ENCODE results near the gene PRKG1.

The PRKG1 gene

GRCh38 chr10:51972733-51973346 is 898.6 kb downstream of the PRKG1 start:
- no peak for DNase-seq

DNA sequence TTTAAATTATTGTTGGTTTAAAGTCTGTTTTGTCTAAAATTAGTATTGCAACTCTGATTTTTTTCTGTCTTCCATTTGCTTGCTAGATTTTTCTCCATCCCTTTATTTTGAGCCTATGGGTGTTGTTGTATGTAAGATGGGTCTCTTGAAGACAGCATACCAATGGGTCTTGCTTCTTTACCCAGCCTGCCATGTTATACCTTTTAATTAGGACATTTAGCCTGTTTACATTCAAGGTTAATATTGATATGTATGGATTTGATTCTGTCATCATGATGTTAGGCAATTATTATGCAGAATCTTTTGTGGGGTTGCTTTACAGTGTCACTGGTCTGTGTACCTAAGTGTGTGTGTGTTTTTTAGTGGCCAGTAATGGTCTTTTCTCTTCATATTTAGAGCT is 906.5 kb downstream of the PRKG1 start:
- no peak for DNase-seq

DNA sequence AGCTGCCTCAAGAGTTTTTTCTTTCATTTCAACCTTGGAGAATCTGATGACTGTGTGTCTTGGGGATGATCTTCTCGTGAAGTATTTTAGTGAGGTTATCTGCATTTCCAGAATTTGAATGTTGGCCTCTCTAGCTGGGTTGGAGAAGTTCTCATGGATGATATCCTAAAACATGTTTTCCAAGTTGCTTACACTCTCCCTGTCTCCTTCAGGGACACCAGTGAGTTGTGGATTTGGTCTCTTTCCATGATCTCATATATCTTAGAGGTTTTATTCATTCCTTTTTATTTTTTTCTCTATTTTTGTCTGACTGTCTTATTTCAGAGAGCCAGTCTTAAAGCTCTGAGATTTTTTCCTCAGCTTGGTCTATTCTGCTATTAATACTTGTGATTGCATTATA is 907.4 kb downstream of the PRKG1 start:
- no peak for DNase-seq

DNA sequence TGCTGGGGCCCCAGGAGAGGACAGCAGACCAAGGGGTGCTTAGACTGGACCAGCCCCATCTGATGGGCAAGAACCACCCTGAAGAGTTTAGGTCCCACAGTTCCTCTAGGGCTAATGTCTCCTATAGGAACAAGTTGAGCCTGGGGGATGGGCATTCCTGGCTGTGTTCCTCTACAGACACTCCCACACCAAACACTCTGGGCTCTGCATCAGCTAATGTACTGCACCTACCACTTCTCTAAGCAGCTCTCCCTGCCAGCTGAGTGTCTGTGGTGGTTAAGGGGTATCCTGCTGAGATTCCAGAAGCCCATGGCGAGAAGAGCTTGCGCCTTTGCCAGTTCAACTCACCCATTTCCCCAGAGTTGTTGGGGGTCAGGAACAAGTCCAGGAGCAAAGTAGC is 909.2 kb downstream of the PRKG1 start:
- DNase-seq = no peak

GRCh38 chr10:51985336-51985735 is 911.0 kb downstream of the PRKG1 start:
- no peak for DNase-seq

- no peak for DNase-seq
These were observed 912.2 kb downstream of the PRKG1 start for GRCh38 chr10:51986516-51986915.

DNA sequence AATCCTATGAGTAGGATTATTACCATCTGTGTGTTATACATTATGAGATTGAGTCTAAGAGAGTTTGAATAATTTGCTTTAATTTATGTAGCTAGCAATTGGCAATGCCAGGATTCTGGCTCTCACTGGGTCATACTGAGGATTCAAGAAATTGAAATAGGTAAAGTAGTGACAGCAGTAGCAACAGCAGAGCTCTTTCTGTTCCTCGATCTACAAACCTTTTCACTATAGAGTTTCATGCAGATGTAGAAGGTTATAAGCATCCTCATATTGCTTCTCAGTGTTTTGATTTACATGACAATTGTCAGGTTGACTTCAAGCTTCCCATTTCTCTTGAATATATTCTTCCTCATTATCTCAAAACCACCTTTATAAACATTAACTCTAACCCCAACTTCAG is 919.2 kb downstream of the PRKG1 start:
- DNase-seq = no peak

DNA sequence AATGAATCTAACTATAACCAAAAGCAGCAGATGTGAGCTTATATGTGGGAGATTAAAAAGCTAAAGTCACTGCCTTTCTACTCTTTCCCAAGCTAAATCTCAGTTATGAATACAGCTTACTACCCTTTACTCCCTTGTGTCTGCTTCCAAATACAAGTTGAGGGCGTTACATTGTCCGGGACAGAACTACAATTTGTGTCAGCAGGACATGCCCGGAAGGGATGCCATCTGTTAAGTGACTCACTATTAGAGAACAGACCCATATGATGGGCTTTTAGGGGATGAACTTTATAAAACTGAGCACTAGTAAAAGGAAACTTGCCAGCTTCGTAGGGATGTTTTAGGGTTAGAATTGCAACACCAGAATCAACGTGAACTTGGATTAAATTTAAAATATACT is 924.8 kb downstream of the PRKG1 start:
- no peak for DNase-seq

GRCh38 chr10:52004342-52004949 is 930.2 kb downstream of the PRKG1 start:
- peak in 1 of 56 donors; percentile 1 for DNase-seq

GRCh38 chr10:52007091-52007490 is 932.8 kb downstream of the PRKG1 start:
- DNase-seq = no peak

DNA sequence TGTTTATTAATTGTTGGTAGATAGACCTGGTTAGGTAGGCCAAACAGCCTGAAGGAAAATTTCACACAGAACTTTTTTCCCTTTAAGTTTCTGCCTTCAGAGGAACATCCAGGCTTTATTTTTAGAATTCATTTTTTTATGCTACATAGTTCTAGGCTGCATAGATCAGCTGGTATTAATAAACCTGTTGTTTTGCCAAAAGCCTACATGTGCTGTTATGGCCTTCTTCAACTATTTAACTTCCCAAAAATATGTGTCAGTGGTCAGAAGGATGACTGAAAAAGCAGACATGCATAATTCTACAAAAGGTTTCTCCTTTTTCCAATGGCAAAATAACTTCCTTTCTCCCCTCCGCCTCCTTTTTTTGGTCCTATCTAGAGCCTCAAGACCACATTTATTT is 936.8 kb downstream of the PRKG1 start:
- no peak for DNase-seq

GRCh38 chr10:52019077-52019555 is 944.8 kb downstream of the PRKG1 start:
- DNase-seq = no peak

- DNase-seq = no peak
These were observed 945.4 kb downstream of the PRKG1 start for GRCh38 chr10:52019656-52020055.

- DNase-seq = no peak
These were observed 945.9 kb downstream of the PRKG1 start for GRCh38 chr10:52020173-52020572.

GRCh38 chr10:52020702-52021101 is 946.4 kb downstream of the PRKG1 start:
- no peak for DNase-seq

DNA sequence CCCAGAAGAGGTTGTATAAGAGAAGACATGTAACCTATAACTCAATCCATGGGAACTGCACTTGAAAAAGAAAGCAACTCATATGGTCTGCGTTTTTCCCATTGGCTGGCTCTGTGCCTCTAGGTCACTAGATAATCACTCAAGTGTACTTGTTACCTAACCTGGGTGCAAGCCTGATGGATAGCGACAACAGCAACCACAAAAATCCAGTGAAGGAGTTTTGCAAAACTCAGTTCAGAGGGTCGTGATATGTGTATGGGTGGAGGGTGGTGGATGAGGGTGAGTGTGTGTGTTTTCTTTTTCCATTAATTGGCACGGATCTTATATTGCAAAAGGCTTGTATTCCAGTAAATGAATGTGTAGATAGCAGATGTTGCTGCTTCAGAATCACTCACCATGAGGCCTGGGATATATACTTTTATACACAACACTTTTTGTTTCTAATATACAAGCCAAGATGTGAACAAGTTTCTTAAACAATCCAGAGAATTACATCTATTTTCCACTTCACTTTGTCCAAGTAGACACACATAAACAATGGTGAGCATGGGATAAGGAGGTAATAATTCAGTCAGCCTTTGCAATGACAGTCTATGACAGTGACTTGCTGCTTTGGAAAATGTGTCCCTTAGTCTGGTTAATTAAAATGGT is 952.9 kb downstream of the PRKG1 start:
- DNase-seq = no peak

GRCh38 chr10:52028523-52028858 is 954.2 kb downstream of the PRKG1 start:
- no peak for DNase-seq

- no peak for DNase-seq
These were observed 955.3 kb downstream of the PRKG1 start for GRCh38 chr10:52029628-52030027.

DNA sequence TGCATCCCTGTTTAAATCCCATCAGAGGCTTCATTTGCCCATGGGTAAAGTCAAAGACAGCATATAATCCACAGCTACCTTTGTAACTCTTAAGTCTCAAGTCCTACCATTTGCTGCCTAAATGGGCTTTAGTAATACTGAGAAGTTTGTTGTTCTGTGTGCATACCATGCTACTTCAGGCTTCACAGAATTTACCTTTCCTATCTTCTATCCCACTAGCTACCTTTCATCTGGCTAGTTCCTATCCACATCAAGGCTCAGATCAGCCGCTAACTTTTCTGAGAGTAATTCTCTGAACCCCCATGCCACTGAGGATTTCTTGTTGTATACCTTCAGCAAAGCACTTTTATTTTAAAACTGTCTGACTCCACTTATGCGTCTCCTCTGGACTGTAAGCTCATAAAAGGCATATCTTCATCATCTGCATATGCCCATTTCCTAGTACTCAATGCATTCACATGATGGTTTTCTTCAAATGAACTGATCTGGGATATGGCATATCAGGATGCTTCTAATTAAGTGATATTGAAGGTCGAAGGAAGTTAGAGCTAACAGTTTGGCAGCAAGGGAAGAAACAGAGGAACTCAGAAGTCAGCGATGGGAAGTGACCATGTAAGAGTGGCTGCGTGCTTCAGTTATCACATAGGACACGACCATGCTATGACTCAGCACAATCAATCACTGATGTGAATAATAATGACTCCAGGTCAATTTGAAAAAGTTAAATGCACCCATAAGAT is 955.9 kb downstream of the PRKG1 start:
- no peak for DNase-seq

- DNase-seq = no peak
These were observed 956.7 kb downstream of the PRKG1 start for GRCh38 chr10:52030975-52031374.

GRCh38 chr10:52031771-52032170 is 957.5 kb downstream of the PRKG1 start:
- DNase-seq = no peak

Measured in amygdala (tissue), 56 donors.